SU-DHL-6 (cell line): ENCODE results near the gene ZNF337.
A peak's percentile ranks its signal among the peaks of the same experiment; 100 is the strongest.

Source experiments
- H2AFZ ChIP-seq: fragments of 200-600 bp; sonication (generic); 2 replicates; pipeline ENCODE4 v1.6.1; 2014; ENCODE audit warnings: low read depth, mild to moderate bottlenecking, moderate library complexity, mixed read lengths, antibody characterized with exemption, low read length; ENCODE audit not compliant: severe bottlenecking
- H3F3A ChIP-seq: fragments of 200-600 bp; shearing (Covaris generic); 2 replicates; pipeline ENCODE4 v1.6.0; 2016; ENCODE audit warnings: antibody characterized with exemption, mild to moderate bottlenecking; ENCODE audit not compliant: insufficient read depth
- H3K27ac ChIP-seq: fragments of 200-600 bp; sonication (generic); 2 replicates; pipeline ENCODE4 v1.5.1; 2016; ENCODE audit warnings: low read depth, mild to moderate bottlenecking, low read length, moderate library complexity, mixed read lengths
- H3K27me3 ChIP-seq: fragments of 200-600 bp; sonication (generic), shearing (Covaris generic); 2 replicates; pipeline ENCODE4 v1.6.0; 2014; ENCODE audit warnings: mild to moderate bottlenecking, low read length
- H3K36me3 ChIP-seq: fragments of 200-600 bp; sonication (generic); 2 replicates; pipeline ENCODE4 v1.6.1; 2014; ENCODE audit warnings: mild to moderate bottlenecking, low read length, mixed read lengths
- H3K4me2 ChIP-seq: fragments of 300-600, 200-600 bp; shearing (Covaris generic), sonication (generic); 2 replicates; pipeline ENCODE4 v1.6.0; 2014; ENCODE audit warnings: low read length, low read depth, mild to moderate bottlenecking; ENCODE audit not compliant: poor library complexity, severe bottlenecking
- H3K4me3 ChIP-seq: fragments of 200-600 bp; sonication (generic); 2 replicates; pipeline ENCODE4 v1.5.1; 2014; ENCODE audit warnings: antibody characterized with exemption, low read length, mild to moderate bottlenecking, mixed read lengths; ENCODE audit not compliant: insufficient read depth, poor library complexity, severe bottlenecking
- H3K79me2 ChIP-seq: fragments of 200-600 bp; sonication (generic); 2 replicates; pipeline ENCODE4 v1.6.1; 2014; ENCODE audit warnings: mild to moderate bottlenecking, low read length, moderate library complexity; ENCODE audit not compliant: insufficient read depth
- H3K9ac ChIP-seq: fragments of 200-600 bp; sonication (generic); 2 replicates; pipeline ENCODE4 v1.7.0; 2014; ENCODE audit warnings: mild to moderate bottlenecking, low read length
- H3K9me2 ChIP-seq: fragments of 200-600 bp; sonication (generic); replicated peaks from 2 replicates; pipeline ENCODE4 v1.6.1; 2014; ENCODE audit warnings: low read length; ENCODE audit not compliant: insufficient read depth
- H3K9me3 ChIP-seq: fragments of 200-600 bp; sonication (generic); 2 replicates; pipeline ENCODE4 v1.6.1; 2014; ENCODE audit warnings: low read length, mixed read lengths; ENCODE audit not compliant: insufficient read depth
- H4K20me1 ChIP-seq: fragments of 200-600 bp; sonication (generic); 2 replicates; pipeline ENCODE4 v1.6.1; 2014; ENCODE audit warnings: low read depth, mild to moderate bottlenecking, antibody characterized with exemption, low read length, moderate library complexity, mixed read lengths
- CTCF ChIP-seq: fragments of 200-600 bp; sonication (generic); IDR thresholded peaks from one replicate; pipeline ENCODE4 v1.5.1; 2017; ENCODE audit warnings: antibody characterized with exemption, mild to moderate bottlenecking, low read length, moderate library complexity; ENCODE audit not compliant: insufficient read depth, poor library complexity, severe bottlenecking
- EZH2phosphoT487 ChIP-seq: fragments of 200-600 bp; sonication (generic), shearing (Covaris generic); conservative IDR thresholded peaks from 2 replicates; pipeline ENCODE4 v1.6.1; 2018; ENCODE audit warnings: mild to moderate bottlenecking, antibody characterized with exemption, low read length, moderate library complexity, mixed read lengths

The ZNF337 gene

GRCh38 chr20:25624500-25624939 is 72.1 kb downstream of the ZNF337 start:
- Histone ChIP-seq H3K9me3 (no peaks in the 10 kb centered on the region), H3K4me3 (peak overlapping the region; percentile 58), H2AFZ (peak overlapping the region; percentile 56), H3K27ac (peak overlapping the region; percentile 87), H3K27me3 (no peaks in the 10 kb centered on the region), H3K9me2 (no peaks in the 10 kb centered on the region), H3K79me2 (peaks cover 39% of the 10 kb centered on the region), H3K9ac (peak overlapping the region; percentile 81), H3K36me3 (no peaks in the 10 kb centered on the region), H4K20me1 (no peaks in the 10 kb centered on the region), H3K4me2 (peak overlapping the region; percentile 83), H3F3A (no peaks in the 10 kb centered on the region)
- TF ChIP-seq EZH2phosphoT487 (no peak), CTCF (no peak)
